HG02588 (cell line): ENCODE measurements around the gene ATRX.
"Not testable (repeated sequence)": the region's sequence is repeated elsewhere in the genome, so short reads cannot be mapped to it uniquely, and the experiment has no call there.

Experiments used
- ATAC-seq: cut with Tn5 transposase; IDR thresholded peaks from one replicate; pipeline ENCODE4 v1.9.1; 2021; ENCODE audit warnings: mild to moderate bottlenecking, moderate library complexity; ENCODE audit not compliant: unreplicated experiment

The ATRX gene

DNA sequence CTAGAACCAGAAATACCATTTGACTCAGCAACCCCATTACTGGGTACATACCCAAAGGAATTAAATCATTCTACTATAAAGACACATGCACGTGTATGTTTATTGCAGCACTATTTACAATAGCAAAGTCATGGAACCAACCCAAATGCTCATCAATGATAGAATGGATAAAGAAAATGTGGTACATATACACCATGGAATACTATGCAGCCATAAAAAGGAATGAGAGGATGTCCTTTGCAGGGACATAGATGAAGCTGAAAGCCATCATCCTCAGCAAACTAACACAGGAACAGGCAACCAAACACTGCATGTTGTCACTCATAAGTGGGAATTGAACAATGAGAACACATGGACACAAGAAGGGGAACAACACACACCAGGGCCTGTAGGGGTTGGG lies 285.9 kb downstream of the ATRX start:
- not testable (repeated sequence) for ATAC-seq

DNA sequence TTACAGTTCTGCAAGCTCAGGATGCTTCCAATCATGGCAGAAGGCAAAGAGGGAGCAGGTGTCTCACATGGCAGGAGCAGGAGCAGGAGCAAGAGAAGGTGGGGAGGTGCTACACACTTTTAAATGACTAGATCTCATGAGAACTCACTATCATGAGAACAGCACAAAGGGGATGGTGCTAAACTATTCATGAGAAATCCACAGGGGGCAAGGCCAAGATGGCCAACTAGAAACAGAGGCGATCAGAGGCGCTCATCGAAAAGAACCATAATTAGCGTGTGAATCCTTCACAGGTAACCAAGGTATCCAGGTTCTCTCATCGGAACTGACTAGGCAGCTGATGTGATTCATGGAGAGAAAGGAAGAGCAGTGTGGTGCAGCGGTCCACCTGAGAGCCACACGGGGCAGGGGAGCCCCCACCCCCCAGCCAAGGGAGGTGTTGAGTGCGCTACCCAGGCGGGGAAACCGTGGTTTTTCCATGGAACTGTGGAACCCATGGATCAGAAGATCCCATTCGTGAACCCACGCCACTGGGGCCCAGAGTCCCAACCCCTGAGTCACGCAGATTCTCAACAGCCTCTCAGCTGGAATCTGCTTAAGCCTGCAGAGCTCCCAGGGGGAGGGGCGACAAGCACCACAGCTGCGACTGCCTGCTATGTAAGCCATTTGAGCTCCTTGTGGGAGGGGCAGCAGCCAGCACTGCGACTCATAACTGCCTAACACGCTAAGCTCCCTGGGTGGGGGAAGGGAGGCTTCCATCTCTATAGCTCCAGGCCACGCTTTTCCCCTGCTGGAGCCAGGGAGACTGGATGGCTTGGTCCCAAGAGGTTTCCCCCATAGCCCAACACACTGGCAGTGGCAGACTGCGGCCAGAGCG lies 292.1 kb downstream of the ATRX start:
- ATAC-seq, result no peak

DNA sequence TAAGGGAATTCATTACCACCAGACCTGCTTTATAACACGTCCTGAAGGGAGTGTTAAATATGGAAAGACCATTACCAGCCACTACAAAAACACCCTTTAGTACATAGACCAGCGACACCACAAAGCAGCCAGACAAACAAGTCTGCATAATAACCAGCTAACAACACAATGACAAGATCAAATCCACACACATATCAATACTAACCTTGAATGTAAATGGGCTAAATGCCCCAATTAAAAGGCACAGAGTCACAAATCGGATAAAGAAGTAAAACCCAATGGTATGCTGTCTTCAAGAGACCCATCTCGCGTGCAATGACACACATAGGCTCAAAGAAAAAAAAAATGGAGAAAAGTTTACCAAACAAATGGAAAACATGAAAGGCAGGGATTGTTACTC lies 302.0 kb downstream of the ATRX start:
- no peak for ATAC-seq

DNA sequence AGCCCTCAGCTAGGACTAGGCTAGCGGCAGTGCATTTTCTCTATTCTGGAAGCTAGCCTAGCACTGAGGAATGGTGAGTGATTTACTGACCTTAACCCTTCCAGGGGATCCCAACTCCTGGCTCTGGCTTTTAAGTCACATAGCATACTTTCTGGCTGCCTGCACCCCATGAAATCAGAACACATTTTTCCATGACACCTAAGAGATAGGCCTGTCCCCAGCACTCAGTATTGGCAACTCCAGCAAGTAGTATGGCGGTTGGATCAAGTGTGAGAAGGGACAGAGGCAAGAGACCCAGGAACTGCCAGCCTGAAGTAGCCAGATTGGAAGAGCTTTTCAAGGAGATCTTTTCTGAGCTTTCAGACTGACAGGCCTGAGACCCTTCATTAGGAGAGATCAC lies 330.6 kb downstream of the ATRX start:
- no peak for ATAC-seq
